Glomerular visceral epithelial cell (primary cell): ENCODE measurements around the gene KBTBD8.

Experiments used
- DNase-seq: peaks from one replicate; pipeline ENCODE4 v3.0.0-alpha.2; 2016; ENCODE audit errors: extremely low spot score

KBTBD8 gene

DNA sequence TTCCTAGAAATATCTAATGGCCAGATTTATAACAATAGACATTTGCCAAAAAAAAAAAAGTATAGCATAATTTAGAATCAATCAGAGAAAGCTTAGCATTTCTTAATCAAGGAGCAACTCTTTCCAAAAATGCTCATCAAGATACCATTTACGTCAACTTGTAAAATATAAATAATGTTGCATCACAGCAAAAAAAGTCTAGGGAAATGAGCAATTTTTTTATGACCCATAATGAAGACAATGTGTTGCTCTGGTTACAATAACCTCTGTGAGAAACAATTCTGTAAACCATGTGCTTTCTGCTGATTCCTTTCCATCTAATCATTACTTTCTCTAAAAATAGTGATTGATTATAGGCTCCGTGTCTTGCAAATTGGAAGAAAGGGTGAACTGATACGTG is 36.3 kb downstream of the KBTBD8 start:
- no peak for DNase-seq

DNA sequence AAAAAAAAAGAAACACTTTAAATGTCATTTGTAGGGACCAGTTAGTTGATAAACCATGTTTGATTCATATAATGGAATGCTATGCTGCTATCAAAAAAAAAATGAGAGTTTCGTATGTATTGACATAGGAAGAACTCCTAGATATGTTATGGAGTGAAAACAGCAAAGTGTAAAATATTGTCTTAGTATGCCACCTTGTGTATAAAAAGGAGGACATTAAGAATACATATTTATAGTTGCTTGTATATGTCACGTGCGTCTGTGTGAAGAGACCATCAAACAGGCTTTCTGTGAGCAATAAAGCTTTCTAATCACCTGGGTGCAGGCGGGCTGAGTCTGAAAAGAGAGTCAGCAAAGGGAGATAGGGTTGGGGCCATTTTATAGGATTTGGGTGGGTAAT is 39.5 kb downstream of the KBTBD8 start:
- DNase-seq = no peak

DNA sequence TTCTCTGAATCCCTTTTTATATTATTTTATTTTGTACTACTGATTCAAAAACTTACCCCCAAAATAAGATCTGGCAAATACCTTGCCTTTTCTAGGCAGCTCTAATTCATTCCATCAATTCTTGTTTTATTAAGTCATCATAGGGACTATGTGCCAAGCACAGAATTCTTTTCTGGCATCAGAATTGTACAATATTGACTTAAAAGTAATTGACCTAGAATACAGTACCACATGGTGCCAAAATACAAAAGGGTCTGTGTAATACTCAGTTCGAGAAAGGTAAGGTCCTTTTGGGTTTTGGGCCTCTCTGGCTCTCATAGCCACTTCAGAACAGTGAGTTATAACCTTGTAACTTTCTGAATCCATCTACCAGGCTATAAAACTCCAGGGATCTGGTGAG is 46.2 kb downstream of the KBTBD8 start:
- no peak for DNase-seq

DNA sequence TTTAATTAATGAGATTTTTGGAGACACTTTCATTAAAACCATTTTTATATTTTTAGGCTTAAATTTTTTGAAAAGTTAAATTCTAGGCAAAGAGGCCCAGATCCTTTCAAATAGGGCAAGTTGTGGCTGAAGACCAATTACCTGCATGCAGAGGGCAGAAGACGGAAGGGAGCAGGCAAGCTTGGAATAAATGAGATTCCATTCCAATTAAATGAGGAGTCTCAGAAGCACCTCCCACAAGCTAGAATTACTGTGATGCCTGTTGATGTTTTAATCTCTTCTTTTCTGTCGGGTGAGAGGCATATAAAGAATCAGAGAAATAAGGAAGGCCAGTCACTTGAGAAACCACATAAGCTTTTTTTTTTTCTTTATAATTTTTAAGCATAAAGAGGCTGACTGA is 46.8 kb downstream of the KBTBD8 start:
- no peak for DNase-seq

DNA sequence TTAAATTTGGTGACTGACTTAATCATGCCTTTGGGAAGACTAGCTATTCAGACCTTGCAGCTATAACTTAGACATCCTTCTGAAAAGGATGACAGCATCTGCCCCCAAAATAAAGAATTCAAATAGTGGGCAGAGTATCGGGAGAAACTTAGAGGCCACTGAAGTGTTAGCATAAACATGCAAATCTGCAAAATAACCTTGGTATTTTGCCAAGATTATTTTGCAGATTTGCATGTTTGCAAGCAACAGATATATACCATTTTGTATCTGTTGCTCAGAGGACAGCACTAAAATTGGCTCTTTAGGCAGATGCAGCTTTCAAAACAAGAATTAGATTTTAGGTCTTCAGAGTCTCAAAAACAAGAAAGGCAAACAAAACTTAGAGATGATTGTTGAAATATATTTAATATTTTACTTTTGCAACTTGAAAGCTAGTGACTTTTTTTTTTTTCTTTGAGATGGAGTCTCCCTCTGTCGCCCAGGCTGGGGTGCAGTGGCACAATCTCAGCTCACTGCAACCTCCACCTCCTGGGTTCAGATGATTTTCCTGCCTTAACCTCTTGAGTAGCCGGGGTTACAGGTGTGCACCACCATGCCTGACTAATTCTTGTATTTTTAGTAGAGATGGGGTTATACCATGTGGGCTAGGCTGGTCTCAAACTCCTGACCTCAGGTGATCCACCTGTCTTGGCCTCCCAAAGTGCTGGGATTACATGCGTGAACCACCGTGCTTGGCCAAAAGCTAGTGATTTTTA is 47.8 kb downstream of the KBTBD8 start:
- no peak for DNase-seq

DNA sequence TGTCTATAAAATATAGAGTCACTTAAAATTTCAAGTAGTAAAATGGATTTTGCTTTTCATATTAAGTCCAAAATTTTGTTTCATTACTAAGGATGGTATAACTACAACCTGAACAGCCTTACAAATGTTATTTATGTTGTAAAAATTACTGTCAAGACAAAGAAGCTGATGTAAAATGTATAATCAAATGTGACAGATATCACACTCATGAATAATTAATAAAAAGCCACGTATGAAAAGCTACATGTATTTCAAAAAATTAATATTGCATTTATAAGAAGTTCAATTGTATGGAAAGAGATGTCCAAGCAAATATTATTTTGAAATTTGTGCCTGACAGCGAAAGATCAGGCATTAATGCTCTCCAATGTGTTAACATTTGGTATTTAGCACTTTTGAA is 48.9 kb downstream of the KBTBD8 start:
- DNase-seq = no peak

DNA sequence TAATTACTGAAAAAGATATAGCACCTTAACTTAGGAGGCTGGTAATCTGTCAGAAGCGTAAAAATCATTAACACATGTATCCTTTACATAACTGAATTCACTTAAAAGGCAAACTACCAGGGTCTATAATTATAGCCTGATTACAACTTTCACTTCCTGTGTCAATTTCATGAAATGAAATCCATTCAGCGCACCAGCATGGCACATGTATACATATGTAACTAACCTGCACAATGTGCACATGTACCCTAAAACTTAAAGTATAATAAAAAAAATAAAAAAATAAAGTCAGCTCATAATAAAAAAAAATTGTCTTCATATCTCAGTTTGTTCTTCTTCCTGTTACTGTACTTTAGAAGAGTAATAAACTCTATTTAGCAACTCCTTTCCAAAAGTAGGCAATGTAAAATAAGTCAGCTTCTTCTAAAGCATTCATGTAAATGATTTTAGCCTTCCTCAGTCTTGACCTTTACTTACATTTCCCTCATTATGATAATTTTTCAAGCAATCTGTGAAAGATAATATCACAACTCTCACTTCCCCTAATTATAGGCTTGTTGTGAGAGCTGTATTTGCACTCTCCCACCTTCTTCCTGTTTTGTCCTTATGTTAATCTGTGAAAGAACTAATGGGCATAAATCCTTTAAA is 50.1 kb downstream of the KBTBD8 start:
- DNase-seq = no peak

DNA sequence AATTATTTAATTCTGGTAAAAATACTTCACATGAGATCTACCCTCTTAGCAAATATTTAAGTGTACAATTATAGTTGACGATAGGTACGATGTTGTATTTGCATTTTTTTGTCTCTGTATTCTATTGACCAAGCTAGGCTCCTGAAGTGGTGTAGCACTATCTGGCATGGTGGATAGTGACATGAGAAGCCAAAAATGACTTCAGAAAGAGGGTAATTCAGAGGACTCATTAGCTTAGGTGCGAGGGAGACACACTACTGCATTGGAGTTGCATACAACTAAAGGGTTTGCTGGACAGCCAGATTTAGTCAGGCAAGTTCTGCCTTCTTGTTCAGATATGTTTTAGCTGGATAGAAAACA is 50.6 kb downstream of the KBTBD8 start:
- no peak for DNase-seq

DNA sequence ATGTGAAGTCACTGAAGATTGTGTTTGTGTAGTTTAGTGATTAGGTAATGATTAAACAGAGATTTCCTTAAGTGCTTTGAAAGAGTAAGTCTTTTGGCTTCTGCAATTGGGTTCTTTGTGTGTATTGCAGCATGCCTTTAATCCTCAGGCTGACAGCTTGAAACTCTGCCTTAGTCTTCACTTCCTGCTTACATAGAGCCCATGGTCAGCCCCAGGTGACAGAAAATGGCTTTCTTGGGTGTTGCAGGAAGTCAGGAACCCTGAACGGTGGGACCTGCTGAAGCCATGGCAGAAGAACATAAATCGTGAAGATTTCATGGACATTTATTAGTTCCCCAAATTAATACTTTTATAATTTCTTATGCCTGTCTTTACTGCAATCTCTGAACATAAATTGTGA is 61.3 kb downstream of the KBTBD8 start:
- no peak for DNase-seq
